ENCODE data around the gene PDGFC. TPM values are rescaled to one million over a fixed set of nuclear protein-coding genes. Genes with fewer than 3 reads are reported as not detected.

Gene PDGFC
- total and polyA plus RNA-seq, 8 donors, result 4.9 to 39.8 (median 10.8) TPM

DNA sequence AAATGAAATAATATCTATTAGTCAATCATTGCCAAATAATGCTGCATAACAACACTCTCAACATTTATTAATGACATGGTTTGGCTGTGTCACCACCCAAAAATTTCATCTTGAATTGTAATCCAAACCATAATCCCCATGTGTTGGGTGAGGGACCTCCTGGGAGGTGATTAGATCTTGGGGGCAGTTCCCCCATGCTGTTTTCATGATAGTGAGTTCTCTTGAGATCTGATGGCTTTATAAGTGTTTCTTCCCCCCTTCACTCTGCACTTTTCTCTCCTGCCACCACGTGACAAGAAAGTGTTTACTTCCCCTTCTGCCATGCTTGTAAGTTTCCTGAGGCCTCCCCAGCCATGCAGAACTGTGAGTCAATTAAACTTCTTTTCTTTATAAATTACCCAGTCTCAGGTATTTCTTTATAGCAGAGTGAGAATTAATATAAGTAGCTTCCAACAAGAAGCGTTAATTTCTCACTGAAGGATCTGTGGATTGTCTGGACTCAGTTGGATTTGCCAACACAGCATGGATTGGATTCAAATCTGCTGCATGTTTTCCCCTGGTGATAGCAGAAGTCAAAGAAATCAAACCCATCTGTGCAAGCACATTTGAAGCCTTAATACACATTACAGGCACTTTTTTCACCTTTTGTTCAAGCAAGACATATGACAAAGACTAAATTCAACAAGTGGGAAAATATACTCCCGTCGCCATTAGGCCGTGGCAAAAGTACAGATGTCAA, 216.6 kb downstream of the PDGFC start:
- 59 to 83% (median 72%) methylated on average over 5 of the region's 5 CpGs for WGBS, 5 donors
- H3K4me3 ChIP-seq, result no peak overlapping the region
- H3K9me3 ChIP-seq, result no peaks in the 10 kb centered on the region
- no peak for TF ChIP-seq POLR2AphosphoS5 (IDR thresholded peaks at IDR 0.05)
- no peak for TF ChIP-seq EP300 (IDR thresholded peaks at IDR 0.05)
- TF ChIP-seq, protein P1, sequence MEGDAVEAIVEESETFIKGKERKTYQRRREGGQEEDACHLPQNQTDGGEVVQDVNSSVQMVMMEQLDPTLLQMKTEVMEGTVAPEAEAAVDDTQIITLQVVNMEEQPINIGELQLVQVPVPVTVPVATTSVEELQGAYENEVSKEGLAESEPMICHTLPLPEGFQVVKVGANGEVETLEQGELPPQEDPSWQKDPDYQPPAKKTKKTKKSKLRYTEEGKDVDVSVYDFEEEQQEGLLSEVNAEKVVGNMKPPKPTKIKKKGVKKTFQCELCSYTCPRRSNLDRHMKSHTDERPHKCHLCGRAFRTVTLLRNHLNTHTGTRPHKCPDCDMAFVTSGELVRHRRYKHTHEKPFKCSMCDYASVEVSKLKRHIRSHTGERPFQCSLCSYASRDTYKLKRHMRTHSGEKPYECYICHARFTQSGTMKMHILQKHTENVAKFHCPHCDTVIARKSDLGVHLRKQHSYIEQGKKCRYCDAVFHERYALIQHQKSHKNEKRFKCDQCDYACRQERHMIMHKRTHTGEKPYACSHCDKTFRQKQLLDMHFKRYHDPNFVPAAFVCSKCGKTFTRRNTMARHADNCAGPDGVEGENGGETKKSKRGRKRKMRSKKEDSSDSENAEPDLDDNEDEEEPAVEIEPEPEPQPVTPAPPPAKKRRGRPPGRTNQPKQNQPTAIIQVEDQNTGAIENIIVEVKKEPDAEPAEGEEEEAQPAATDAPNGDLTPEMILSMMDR (IDR thresholded peaks at IDR 0.05), result no peak
- TF ChIP-seq POLR2A (IDR thresholded peaks at IDR 0.05), result no peak
- H3K4me1 ChIP-seq, result no peaks in the 10 kb centered on the region
- no peak overlapping the region for H3K27ac ChIP-seq
- no peaks in the 10 kb centered on the region for H3K27me3 ChIP-seq
- H3K36me3 ChIP-seq, result peaks cover 0 to under 1% (median 0%) of the 10 kb centered on the region in 4 donors
- intact Hi-C loops (cut with DNase I; ENCODE audit: low total_unique reads), result no loop called here
- DNase-seq, result no peak

DNA sequence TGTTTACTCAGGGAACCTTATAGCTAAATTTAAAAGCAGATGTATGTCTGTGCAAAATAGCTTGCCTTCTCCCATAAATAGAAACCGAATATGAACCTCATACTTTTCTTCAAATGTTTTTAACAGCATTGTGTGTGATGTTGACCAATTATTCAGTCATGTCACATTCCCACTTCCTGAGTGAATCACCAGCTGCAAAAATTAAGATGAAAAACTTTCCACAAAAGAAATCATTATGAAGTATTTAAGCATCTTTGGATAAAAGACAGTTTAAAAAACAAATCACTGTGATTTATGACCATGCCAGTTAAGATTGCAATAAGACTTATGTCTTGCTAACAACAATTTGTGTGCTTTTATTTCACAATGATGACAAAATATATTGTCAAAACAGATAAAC, 220.1 kb downstream of the PDGFC start:
- Histone ChIP-seq H3K9me3 (no peaks in the 10 kb centered on the region), H3K4me1 (no peaks in the 10 kb centered on the region), H3K4me3 (no peak overlapping the region), H3K27ac (no peak overlapping the region), H3K36me3 (no peaks in the 10 kb centered on the region), H3K27me3 (no peaks in the 10 kb centered on the region)
- DNase-seq, result no peak
- TF ChIP-seq, protein P1 (IDR thresholded peaks at IDR 0.05), result no peak
- TF ChIP-seq EP300 (IDR thresholded peaks at IDR 0.05) (no peak), POLR2AphosphoS5 (IDR thresholded peaks at IDR 0.05) (no peak), POLR2A (IDR thresholded peaks at IDR 0.05) (no peak)
- intact Hi-C loops (cut with DNase I; ENCODE audit: low total_unique reads), result no loop called here
- WGBS, 5 donors, result 43 to 82% (median 67%) methylated on average over 1 of the region's 1 CpG

DNA sequence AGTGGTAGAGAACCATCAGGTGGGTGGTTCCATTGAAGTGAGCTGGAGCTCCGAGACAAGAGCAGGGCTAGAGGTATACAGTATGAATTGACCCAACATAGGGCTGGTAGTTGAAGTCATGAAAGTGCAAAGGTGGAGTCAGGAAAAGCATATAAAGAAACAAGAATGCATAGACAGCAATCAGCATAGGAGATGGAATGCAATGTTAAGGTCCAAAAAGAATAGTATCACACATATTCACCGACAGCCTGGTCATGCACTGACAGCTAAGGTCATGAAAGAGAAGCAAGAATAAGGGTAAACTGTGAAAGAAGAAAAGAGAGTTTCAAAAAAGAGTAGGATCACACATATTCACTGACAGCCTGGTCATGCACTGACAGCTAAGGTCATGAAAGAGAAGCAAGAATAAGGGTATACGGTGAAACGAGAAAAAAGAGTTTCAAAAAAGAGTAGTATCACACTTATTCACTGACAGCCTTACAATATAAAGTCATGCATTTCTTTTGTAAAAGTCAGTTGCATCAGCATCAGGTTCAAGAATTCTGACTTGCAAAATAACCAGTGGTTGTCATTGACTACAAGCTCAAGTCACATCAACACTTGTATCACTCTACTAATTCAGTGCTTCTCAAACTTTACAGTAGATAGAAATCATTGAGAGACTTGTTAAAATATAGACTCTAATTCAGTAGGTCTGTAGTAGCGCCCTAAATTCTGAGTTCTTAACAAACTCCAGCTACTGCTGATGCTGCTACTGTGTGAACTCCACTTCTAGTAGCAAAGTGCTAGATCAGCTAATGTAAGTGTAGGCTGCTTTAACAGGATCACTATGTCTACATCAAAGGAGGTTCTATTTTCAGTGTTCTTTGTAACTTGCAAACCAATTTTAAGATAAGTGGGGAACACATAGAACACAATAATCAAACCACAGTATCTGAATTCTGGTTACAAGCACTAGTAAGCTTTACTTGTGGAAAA, 221.9 kb downstream of the PDGFC start:
- intact Hi-C loops (cut with DNase I; ENCODE audit: low total_unique reads), result no loop called here
- Histone ChIP-seq H3K27ac (no peak overlapping the region), H3K27me3 (no peaks in the 10 kb centered on the region), H3K4me1 (no peaks in the 10 kb centered on the region), H3K9me3 (no peaks in the 10 kb centered on the region), H3K36me3 (no peaks in the 10 kb centered on the region), H3K4me3 (no peak overlapping the region)
- DNase-seq, result no peak
- 88 to 92% (median 90%) methylated on average over 5 of the region's 5 CpGs for WGBS, 5 donors
- TF ChIP-seq EP300 (IDR thresholded peaks at IDR 0.05) (no peak), POLR2A (IDR thresholded peaks at IDR 0.05) (no peak), POLR2AphosphoS5 (IDR thresholded peaks at IDR 0.05) (no peak)
- TF ChIP-seq, protein P1 (IDR thresholded peaks at IDR 0.05), result no peak

DNA sequence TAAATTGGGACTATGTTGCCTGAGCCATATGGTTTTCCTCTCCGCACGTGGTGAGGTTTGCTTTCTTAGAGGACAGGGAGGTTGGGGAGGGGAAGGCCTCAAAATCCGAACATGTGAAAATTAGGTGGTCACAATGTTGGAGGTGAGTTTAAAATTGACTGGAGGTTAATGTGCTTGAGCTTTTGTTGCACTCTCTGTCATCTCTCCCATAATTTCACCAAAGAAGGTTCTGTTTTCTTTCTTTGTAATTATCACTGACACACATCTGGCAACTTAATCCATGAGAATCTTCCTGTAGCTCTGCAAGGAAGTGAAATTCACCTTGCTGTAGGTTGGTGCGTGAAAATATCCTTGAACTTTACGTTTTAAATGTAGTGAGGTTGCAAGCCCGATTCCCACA, 225.5 kb downstream of the PDGFC start:
- WGBS, 5 donors, result 68 to 83% (median 75%) methylated on average over 6 of the region's 6 CpGs

More for the DNA sequence above, 225.5 kb downstream of the PDGFC start:
- Histone ChIP-seq H3K27ac (no peak overlapping the region), H3K4me3 (no peak overlapping the region), H3K9me3 (peaks cover 0 to 8% (median 0%) of the 10 kb centered on the region in 4 donors), H3K4me1 (no peaks in the 10 kb centered on the region), H3K27me3 (no peaks in the 10 kb centered on the region), H3K36me3 (no peaks in the 10 kb centered on the region)
- TF ChIP-seq EP300 (IDR thresholded peaks at IDR 0.05), result no peak
- TF ChIP-seq, protein P1 (IDR thresholded peaks at IDR 0.05), result no peak
- intact Hi-C loops (cut with DNase I; ENCODE audit: low total_unique reads), result no loop called here
- DNase-seq, result no peak

Measured in stomach (tissue), 9 donors.